Spleen (tissue), 11 donors: ENCODE results near the gene FBLN2. TPM values are rescaled to one million over a fixed set of nuclear protein-coding genes. Genes with fewer than 3 reads are reported as not detected.
A peak's percentile ranks its signal among the peaks of the same experiment; 100 is the strongest.

Source experiments
- DNase-seq: peaks from one replicate; pipeline ENCODE4 v3.0.0-alpha.2; 2020
- H3K27ac ChIP-seq, 8 donors: fragments of 200-600 bp; sonication (generic) in 7 of 8; 1 replicate in 4 of 8; 2 replicates in 4 of 8; pipeline versions ENCODE4 v1.5.0 to v1.8.0; 2016 to 2021; ENCODE audit warnings: inconsistent platforms in 4 of 8, mild to moderate bottlenecking in 4 of 8, moderate library complexity in 1 of 8
- H3K27me3 ChIP-seq, 7 donors: fragments of 200-600 bp; sonication (generic) in 6 of 7; replicated peaks in 1 of 7; 1 replicate in 4 of 7; 2 replicates in 3 of 7; pipeline versions ENCODE4 v1.5.0 to v1.8.0; 2016 to 2021; ENCODE audit warnings: inconsistent platforms in 3 of 7, mild to moderate bottlenecking in 1 of 7
- H3K36me3 ChIP-seq, 6 donors: fragments of 200-600 bp; sonication (generic) in 5 of 6; 1 replicate in 4 of 6; 2 replicates in 2 of 6; pipeline versions ENCODE4 v1.5.0 to v1.8.0; 2016 to 2021; ENCODE audit warnings: inconsistent platforms in 2 of 6
- H3K4me1 ChIP-seq, 6 donors: fragments of 200-600 bp; sonication (generic) in 5 of 6; 1 replicate in 3 of 6; 2 replicates in 3 of 6; pipeline versions ENCODE4 v1.5.0 to v1.8.0; 2016 to 2021; ENCODE audit warnings: inconsistent platforms in 3 of 6
- H3K4me3 ChIP-seq, 8 donors: fragments of 200-600 bp; sonication (generic) in 7 of 8; 1 replicate in 4 of 8; 2 replicates in 4 of 8; pipeline versions ENCODE4 v1.5.0 to v1.8.0; 2016 to 2021; ENCODE audit warnings: inconsistent platforms in 4 of 8, mild to moderate bottlenecking in 4 of 8, moderate library complexity in 2 of 8
- H3K9me3 ChIP-seq, 8 donors: fragments of 200-600 bp; sonication (generic) in 7 of 8; 1 replicate in 4 of 8; 2 replicates in 4 of 8; pipeline versions ENCODE4 v1.5.0 to v1.8.0; 2016 to 2021; ENCODE audit warnings: inconsistent platforms in 4 of 8
- CTCF ChIP-seq, 11 experiments: fragments of 200-600 bp in 7 of 11; fragments of 450-650 bp in 4 of 11; sonication (generic) in 4 of 11; IDR thresholded peaks in 8 of 11; conservative IDR thresholded peaks in 3 of 11; 1 replicate in 7 of 11; 2 replicates in 4 of 11; pipeline versions ENCODE4 v1.4.0 to v1.8.0; 2016 to 2021; ENCODE audit warnings: antibody characterized with exemption in 11 of 11, inconsistent platforms in 4 of 11, mild to moderate bottlenecking in 1 of 11
- POLR2A ChIP-seq, 3 donors: fragments of 450-650 bp; IDR thresholded peaks; one replicate each; pipeline ENCODE4 v1.5.1; 2017; ENCODE audit warnings: antibody characterized with exemption in 3 of 3, mild to moderate bottlenecking in 1 of 3
- POLR2AphosphoS5 ChIP-seq, 3 donors: sonication (generic); formaldehyde crosslinking; IDR thresholded peaks; one replicate each; pipeline ENCODE4 v1.5.1; 2017; ENCODE audit warnings: antibody characterized with exemption in 3 of 3
- WGBS, 5 donors: extraction: QIAGEN DNeasy Blood & Tissue Kit in 3 of 5; methylation state at CpG; one replicate each; pipeline versions ENCODE4 v1.1.5 to v1.1.7; 2013 to 2018; 5-methylcytosine and 5-hydroxymethylcytosine counted together
- intact Hi-C: fragments of 100-400 bp; cut with DNase I; formaldehyde crosslinking; loops from one replicate; pipeline ENCODE4 v1.15.0; 2023; ENCODE audit warnings: low total_unique reads
- polyA plus RNA-seq, 3 donors: library from polyadenylated mRNA; stranded (reverse); fragments of 200-250 nt; gene quantifications; one replicate each; pipeline ENCODE4 v1.2.1, GENCODE V29; 2013
- total RNA-seq, 7 donors: library from RNA; depleted of rRNA in 3 of 7; stranded (reverse); fragments of >200 nt in 3 of 7; fragmentation: NEBNext Ultra II Directional in 4 of 7; extraction: Animal tissue kit (Norgen Biotek cat#: 25700) in 4 of 7; gene quantifications; one replicate each; pipeline versions ENCODE4 v1.1.0 to v1.2.1, GENCODE V29; 2016 to 2021
- donor health status: healthy with polysubstance abuse.
- donor health status: DM: no; HTN: no; CAD: no; lungs with moderate emphysema.
- donor health status: DM: no; HTN: no; CAD: no.
- donor health status: Bipolar disorder and iron deficiency.
- donor health status: healthy.
- donor health status: DM: no; HTN: no; CAD: no.
- donor health status: DM: yes; HTN: yes; CAD: no.

FBLN2 gene
- total and polyA plus RNA-seq, 10 donors = 6.1 to 28.2 (median 12.5) TPM

- no peaks in the 10 kb centered on the region for H3K36me3 ChIP-seq
- no peak for DNase-seq
- H3K9me3 ChIP-seq = no peaks in the 10 kb centered on the region
- peaks cover 0 to 55% (median 0%) of the 10 kb centered on the region in 7 donors for H3K27me3 ChIP-seq
- no peaks in the 10 kb centered on the region for H3K4me1 ChIP-seq
- no peak overlapping the region for H3K27ac ChIP-seq
- intact Hi-C loops = no loop called here
- no peak overlapping the region for H3K4me3 ChIP-seq
- TF ChIP-seq CTCF (IDR thresholded peaks at IDR 0.05 in 8 of 11, conservative IDR thresholded peaks at IDR 0.05 in 3 of 11) = peak in 1 of 11 experiments; percentile 18
- TF ChIP-seq POLR2A (IDR thresholded peaks at IDR 0.05) = no peak
- 79 to 88% (median 84%) methylated on average over 6 of the region's 6 CpGs for WGBS, 5 donors
Observed at GRCh38 chr3:13673207-13673606, 124.3 kb downstream of the FBLN2 start.

- intact Hi-C loops = no loop called here
- no peaks in the 10 kb centered on the region for H3K4me1 ChIP-seq
- no peaks in the 10 kb centered on the region for H3K9me3 ChIP-seq
- 71 to 80% (median 75%) methylated on average over 10 of the region's 10 CpGs for WGBS, 5 donors
- H3K4me3 ChIP-seq = no peak overlapping the region
- no peak for DNase-seq
- H3K36me3 ChIP-seq = no peaks in the 10 kb centered on the region
- no peak for TF ChIP-seq POLR2A (IDR thresholded peaks at IDR 0.05)
- no peak for TF ChIP-seq POLR2AphosphoS5 (IDR thresholded peaks at IDR 0.05)
- no peak for TF ChIP-seq CTCF (IDR thresholded peaks at IDR 0.05 in 8 of 11, conservative IDR thresholded peaks at IDR 0.05 in 3 of 11)
- peaks cover 0 to 47% (median 0%) of the 10 kb centered on the region in 7 donors for H3K27me3 ChIP-seq
- no peak overlapping the region for H3K27ac ChIP-seq
Observed at GRCh38 chr3:13674538-13675185, 125.7 kb downstream of the FBLN2 start.

GRCh38 chr3:13676356-13677017 is 127.6 kb downstream of the FBLN2 start:
- intact Hi-C loops = no loop called here

More at GRCh38 chr3:13676356-13677017, 127.6 kb downstream of the FBLN2 start:
- H3K4me3 ChIP-seq = no peak overlapping the region
- peaks cover 0 to 45% (median 0%) of the 10 kb centered on the region in 7 donors for H3K27me3 ChIP-seq
- no peaks in the 10 kb centered on the region for H3K4me1 ChIP-seq
- no peak overlapping the region for H3K27ac ChIP-seq
- H3K36me3 ChIP-seq = no peaks in the 10 kb centered on the region
- H3K9me3 ChIP-seq = no peaks in the 10 kb centered on the region
- WGBS, 5 donors = 71 to 85% (median 83%) methylated on average over 9 of the region's 9 CpGs
- DNase-seq = no peak
- TF ChIP-seq POLR2A (IDR thresholded peaks at IDR 0.05) = no peak
- no peak for TF ChIP-seq POLR2AphosphoS5 (IDR thresholded peaks at IDR 0.05)
- TF ChIP-seq CTCF (IDR thresholded peaks at IDR 0.05 in 8 of 11, conservative IDR thresholded peaks at IDR 0.05 in 3 of 11) = no peak
